ENCODE results near the gene B3GAT2.

Gene B3GAT2

GRCh38 chr6:70841112-70841511 lies 115.7 kb downstream of the B3GAT2 start:
- no peak for DNase-seq

- DNase-seq, result no peak
Measured at GRCh38 chr6:70839286-70840266, 117.3 kb downstream of the B3GAT2 start.

- no peak for DNase-seq
Measured at GRCh38 chr6:70838907-70839285, 118.0 kb downstream of the B3GAT2 start.

GRCh38 chr6:70834520-70834919 lies 122.3 kb downstream of the B3GAT2 start:
- no peak for DNase-seq

- DNase-seq, result no peak
Measured at GRCh38 chr6:70831427-70831826, 125.4 kb downstream of the B3GAT2 start.

GRCh38 chr6:70823651-70824050 lies 133.2 kb downstream of the B3GAT2 start:
- no peak for DNase-seq

- DNase-seq, result no peak
Measured at GRCh38 chr6:70821751-70822150, 135.1 kb downstream of the B3GAT2 start.

- no peak for DNase-seq
Measured at GRCh38 chr6:70820778-70821177, 136.1 kb downstream of the B3GAT2 start.

GRCh38 chr6:70819646-70820045 lies 137.2 kb downstream of the B3GAT2 start:
- no peak for DNase-seq

- no peak for DNase-seq
Measured at GRCh38 chr6:70813885-70814284, 143.0 kb downstream of the B3GAT2 start.

GRCh38 chr6:70811788-70812187 lies 145.1 kb downstream of the B3GAT2 start:
- no peak for DNase-seq

All from COR-L47 (cell line).